GM12878 (cell line): ENCODE measurements around the gene TICRR. TPM values are rescaled to one million over a fixed set of nuclear protein-coding genes. Genes with fewer than 3 reads are reported as not detected.

ENCODE experiments used
- ATAC-seq: fragments of 200-7000 bp; cut with Tn5 transposase; 3 replicates; pipeline ENCODE4 v1.9.1; 2020; ENCODE audit warnings: mild to moderate bottlenecking, moderate library complexity
- BruUV-seq: library from RNA; stranded (reverse); fragments of 400-500 nt; replicated peaks from 2 replicates; lab custom pipeline; 2021; lab: Mats Ljungman, UMichigan
- CTCF ChIA-PET: fragments of 300-600 bp; sonication (Branson Sonifier 250); formaldehyde crosslinking; extraction: SDS; loops from one replicate; lab custom pipeline; 2021; ENCODE audit warnings: inconsistent platforms; lab: Yijun Ruan, JAX
- POLR2A ChIA-PET: fragments of 350-600 bp; formaldehyde crosslinking; extraction: SDS; loops from one replicate; lab custom pipeline; 2021; ENCODE audit warnings: inconsistent platforms; lab: Charles Lee
- RAD21 ChIA-PET: fragments of 300-600 bp; sonication (Branson Sonifier 250); formaldehyde crosslinking; loops from one replicate; lab custom pipeline; 2023; ENCODE audit warnings: antibody characterized with exemption; ENCODE audit not compliant: unreplicated experiment; lab: Charles Lee
- SMC1A ChIA-PET: fragments of 300-600 bp; sonication (Branson Sonifier 250); formaldehyde crosslinking; loops from one replicate; lab custom pipeline; 2023; ENCODE audit not compliant: unreplicated experiment, uncharacterized antibody; lab: Charles Lee
- DNase-seq: peaks from one replicate; pipeline ENCODE4 v3.0.0-alpha.2; 2011; ENCODE audit warnings: low read depth, low spot score
- FAIRE-seq: peaks from 3 replicates; lab custom pipeline; 2011; peaks lifted over from hg19 to GRCh38; lab: Jason Lieb, UNC
- H2AFZ ChIP-seq: 2 replicates; pipeline ENCODE4 v1.6.0; 2011; ENCODE audit warnings: low read depth, low read length, control low read depth; ENCODE audit not compliant: control insufficient read depth
- H3K27ac ChIP-seq: 2 replicates; pipeline ENCODE4 v1.5.1; 2011; ENCODE audit warnings: control low read depth; ENCODE audit not compliant: control insufficient read depth, insufficient read depth
- H3K27me3 ChIP-seq, 2 experiments: replicated peaks in 1 of 2; 2 replicates each; pipeline versions ENCODE4 v1.6.0 to v1.6.1; 2011; ENCODE audit warnings: low read length in 1 of 2; ENCODE audit not compliant: control insufficient read depth in 2 of 2, insufficient read depth in 2 of 2
- H3K36me3 ChIP-seq, 2 experiments: 2 replicates each; pipeline ENCODE4 v1.5.1; 2011; ENCODE audit warnings: low read length in 1 of 2; ENCODE audit not compliant: control insufficient read depth in 2 of 2, insufficient read depth in 2 of 2
- H3K4me1 ChIP-seq: 2 replicates; pipeline ENCODE4 v1.6.1; 2011; ENCODE audit warnings: mild to moderate bottlenecking, low read length, moderate library complexity, mixed read lengths; ENCODE audit not compliant: control insufficient read depth, insufficient read depth
- H3K4me2 ChIP-seq: 2 replicates; pipeline ENCODE4 v1.6.0; 2011; ENCODE audit warnings: control low read depth; ENCODE audit not compliant: control insufficient read depth, insufficient read depth
- H3K4me3 ChIP-seq: fragments of 200-600 bp; sonication (generic); 2 replicates; pipeline ENCODE4 v1.5.1; 2016
- H3K79me2 ChIP-seq: 2 replicates; pipeline ENCODE4 v1.6.0; 2011; ENCODE audit warnings: low read length; ENCODE audit not compliant: control insufficient read depth, insufficient read depth
- H3K9ac ChIP-seq: 2 replicates; pipeline ENCODE4 v1.8.0; 2011; ENCODE audit warnings: low read length, control low read depth, mixed read lengths; ENCODE audit not compliant: control insufficient read depth, insufficient read depth
- H3K9me3 ChIP-seq: replicated peaks from 3 replicates; pipeline ENCODE4 v1.5.1; 2011; ENCODE audit warnings: mild to moderate bottlenecking, low read length; ENCODE audit not compliant: control insufficient read depth, insufficient read depth
- H4K20me1 ChIP-seq: 2 replicates; pipeline ENCODE4 v1.6.0; 2011; ENCODE audit not compliant: control insufficient read depth, insufficient read depth
- ASH2L ChIP-seq: fragments of 300-600, 200-600 bp; sonication (generic); IDR thresholded peaks from 2 replicates; pipeline ENCODE4 v1.6.1; 2017; ENCODE audit warnings: low read depth, mild to moderate bottlenecking, borderline replicate concordance
- E2F4 ChIP-seq: IDR thresholded peaks from 2 replicates; pipeline ENCODE4 v1.6.1; 2012; ENCODE audit warnings: low read depth, low read length, improper control_type of control experiment
- IKZF1 ChIP-seq: fragments of 450-650 bp; conservative IDR thresholded peaks from 2 replicates; pipeline ENCODE4 v1.6.1; 2017; ENCODE audit warnings: antibody characterized with exemption, mild to moderate bottlenecking
- IKZF2 ChIP-seq, 2 experiments: fragments of 450-650 bp; IDR thresholded peaks; 2 replicates each; pipeline ENCODE4 v1.6.1; 2017; ENCODE audit warnings: mild to moderate bottlenecking in 2 of 2, moderate library complexity in 2 of 2
- IRF5 ChIP-seq: fragments of 450-650 bp; IDR thresholded peaks from 2 replicates; pipeline ENCODE4 v1.6.1; 2017; ENCODE audit warnings: borderline replicate concordance
- MEF2A ChIP-seq: IDR thresholded peaks from 2 replicates; pipeline ENCODE4 v1.6.1; 2011; ENCODE audit warnings: low read depth, mild to moderate bottlenecking, low read length, moderate library complexity; ENCODE audit not compliant: insufficient read depth
- POLR2AphosphoS5 ChIP-seq: IDR thresholded peaks from 2 replicates; pipeline ENCODE4 v1.6.1; 2011; ENCODE audit warnings: mild to moderate bottlenecking, low read length, inconsistent platforms
- RAD51 ChIP-seq: fragments of 450-650 bp; IDR thresholded peaks from 2 replicates; pipeline ENCODE4 v1.6.1; 2016; ENCODE audit warnings: moderate library complexity, mild to moderate bottlenecking, inconsistent platforms
- SP1 ChIP-seq: IDR thresholded peaks from one replicate; pipeline ENCODE4 v1.6.1; 2011; ENCODE audit warnings: low read depth, low read length
- ZBTB4 ChIP-seq: fragments of 450-650 bp; formaldehyde crosslinking; IDR thresholded peaks from 2 replicates; pipeline ENCODE4 v1.4.0; 2022; ENCODE audit warnings: mild to moderate bottlenecking, moderate library complexity
- WGBS: methylation state at CpG from one replicate; pipeline ENCODE4 v1.1.6; 2016; ENCODE audit warnings: low lambda C conversion rate; ENCODE audit not compliant: insufficient replicate concordance, insufficient coverage; ENCODE audit errors: missing lambda C conversion rate; 5-methylcytosine and 5-hydroxymethylcytosine counted together
- in situ Hi-C: fragments of 300-500 bp; cut with MboI; formaldehyde crosslinking; loops from 9 replicates; pipeline ENCODE4 v1.14.3; 2018; ENCODE audit warnings: mixed read lengths
- intact Hi-C: fragments of 100-400 bp; cut with micrococcal nuclease; formaldehyde crosslinking; loops from one replicate; pipeline ENCODE4 v1.14.2; 2022; ENCODE audit not compliant: unreplicated experiment
- polyA plus RNA-seq, 11 experiments: library from polyadenylated mRNA; depleted of rRNA in 4 of 11; unstranded in 6 of 11; stranded (reverse) in 5 of 11; fragments of >200 nt; fragmentation: Nextera tagmentation in 4 of 11; fragmentation: Illumina TruSeq in 1 of 11; extraction: Ambion mirVana in 4 of 11; extraction: Trizol in 1 of 11; gene quantifications; 1 replicate in 1 of 11; 2 replicates in 10 of 11; pipeline versions ENCODE4 v1.2.1 to v1.2.3, GENCODE V29; 2011 to 2016; ENCODE audit warnings: inconsistent platforms in 2 of 11, missing spikeins in 2 of 11, low read depth in 1 of 11
- total RNA-seq, 4 experiments: library from RNA; depleted of rRNA in 3 of 4; stranded (reverse); fragments of >200 nt in 3 of 4; fragmentation: Illumina TruSeq in 1 of 4; extraction: Trizol in 1 of 4; gene quantifications; 2 replicates each; pipeline versions ENCODE4 v1.2.1 to v1.2.3, GENCODE V29; 2013 to 2021
- TF ChIP-seq, protein P1 (sequence below): IDR thresholded peaks from 2 replicates; pipeline ENCODE4 v1.6.1; 2012; ENCODE audit warnings: mild to moderate bottlenecking, low read depth, low read length

The TICRR gene
- total and polyA plus RNA-seq, 10 of the 15 experiments (the other 5 are each of a cell fraction or from before 2014, with no cell fraction given) = 0.58 to 21.5 (median 11.5) TPM

- intact Hi-C loops = no loop called here
- H3K9ac ChIP-seq = no peak overlapping the region
- CTCF ChIA-PET = no interaction called here
- ATAC-seq = no peak
- no peaks in the 10 kb centered on the region for H4K20me1 ChIP-seq
- SMC1A ChIA-PET = no interaction called here
- no peak for TF ChIP-seq IRF5
- TF ChIP-seq POLR2AphosphoS5 = no peak
- TF ChIP-seq RAD51 = no peak
- TF ChIP-seq SP1 = no peak
- no peak for TF ChIP-seq ZBTB4 (CRISPR knock-in tag)
- no peak for TF ChIP-seq IKZF1
- TF ChIP-seq, protein P1, sequence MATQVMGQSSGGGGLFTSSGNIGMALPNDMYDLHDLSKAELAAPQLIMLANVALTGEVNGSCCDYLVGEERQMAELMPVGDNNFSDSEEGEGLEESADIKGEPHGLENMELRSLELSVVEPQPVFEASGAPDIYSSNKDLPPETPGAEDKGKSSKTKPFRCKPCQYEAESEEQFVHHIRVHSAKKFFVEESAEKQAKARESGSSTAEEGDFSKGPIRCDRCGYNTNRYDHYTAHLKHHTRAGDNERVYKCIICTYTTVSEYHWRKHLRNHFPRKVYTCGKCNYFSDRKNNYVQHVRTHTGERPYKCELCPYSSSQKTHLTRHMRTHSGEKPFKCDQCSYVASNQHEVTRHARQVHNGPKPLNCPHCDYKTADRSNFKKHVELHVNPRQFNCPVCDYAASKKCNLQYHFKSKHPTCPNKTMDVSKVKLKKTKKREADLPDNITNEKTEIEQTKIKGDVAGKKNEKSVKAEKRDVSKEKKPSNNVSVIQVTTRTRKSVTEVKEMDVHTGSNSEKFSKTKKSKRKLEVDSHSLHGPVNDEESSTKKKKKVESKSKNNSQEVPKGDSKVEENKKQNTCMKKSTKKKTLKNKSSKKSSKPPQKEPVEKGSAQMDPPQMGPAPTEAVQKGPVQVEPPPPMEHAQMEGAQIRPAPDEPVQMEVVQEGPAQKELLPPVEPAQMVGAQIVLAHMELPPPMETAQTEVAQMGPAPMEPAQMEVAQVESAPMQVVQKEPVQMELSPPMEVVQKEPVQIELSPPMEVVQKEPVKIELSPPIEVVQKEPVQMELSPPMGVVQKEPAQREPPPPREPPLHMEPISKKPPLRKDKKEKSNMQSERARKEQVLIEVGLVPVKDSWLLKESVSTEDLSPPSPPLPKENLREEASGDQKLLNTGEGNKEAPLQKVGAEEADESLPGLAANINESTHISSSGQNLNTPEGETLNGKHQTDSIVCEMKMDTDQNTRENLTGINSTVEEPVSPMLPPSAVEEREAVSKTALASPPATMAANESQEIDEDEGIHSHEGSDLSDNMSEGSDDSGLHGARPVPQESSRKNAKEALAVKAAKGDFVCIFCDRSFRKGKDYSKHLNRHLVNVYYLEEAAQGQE = no peak
- no peak for TF ChIP-seq MEF2A
- TF ChIP-seq IKZF2 (IDR thresholded peaks at IDR 0.05) = no peak
- no peak for TF ChIP-seq E2F4
- TF ChIP-seq ASH2L = no peak
- WGBS = 78% methylated on average over 25 of the region's 37 CpGs
- no peak overlapping the region for H2AFZ ChIP-seq
- RAD21 ChIA-PET = no interaction called here
- POLR2A ChIA-PET = no interaction called here
- no TSS peak for BruUV-seq
- H3K27me3 ChIP-seq = no peaks in the 10 kb centered on the region
- no peak for FAIRE-seq
- no peaks in the 10 kb centered on the region for H3K36me3 ChIP-seq
- no peak overlapping the region for H3K27ac ChIP-seq
- H3K79me2 ChIP-seq = no peaks in the 10 kb centered on the region
- H3K4me2 ChIP-seq = no peak overlapping the region
- no peak overlapping the region for H3K4me3 ChIP-seq
- no peaks in the 10 kb centered on the region for H3K9me3 ChIP-seq
- H3K4me1 ChIP-seq = no peaks in the 10 kb centered on the region
- in situ Hi-C loops = no loop called here
- no peak for DNase-seq
Observed at GRCh38 chr15:89649013-89649625, 73.8 kb downstream of the TICRR start.
